AG10803 (cell line): ENCODE data around the gene SERPINF2.

Experiments used
- DNase-seq: peaks from one replicate; pipeline ENCODE4 v3.0.0; 2010; ENCODE audit warnings: low read depth
- H3K4me3 ChIP-seq: 2 replicates; pipeline ENCODE4 v1.5.1; 2011; ENCODE audit warnings: mild to moderate bottlenecking, low read length, control low read depth
- TF ChIP-seq, protein P1 (sequence below): conservative IDR thresholded peaks from 2 replicates; pipeline ENCODE4 v1.5.1; 2011; ENCODE audit warnings: mild to moderate bottlenecking, low read length, control low read depth, inconsistent platforms

SERPINF2 gene

GRCh38 chr17:1713878-1714426 is 28.7 kb upstream of the SERPINF2 start:
- H3K4me3 ChIP-seq: peak overlapping the region; percentile 95
- peak; percentile 50 for DNase-seq
- TF ChIP-seq, protein P1, sequence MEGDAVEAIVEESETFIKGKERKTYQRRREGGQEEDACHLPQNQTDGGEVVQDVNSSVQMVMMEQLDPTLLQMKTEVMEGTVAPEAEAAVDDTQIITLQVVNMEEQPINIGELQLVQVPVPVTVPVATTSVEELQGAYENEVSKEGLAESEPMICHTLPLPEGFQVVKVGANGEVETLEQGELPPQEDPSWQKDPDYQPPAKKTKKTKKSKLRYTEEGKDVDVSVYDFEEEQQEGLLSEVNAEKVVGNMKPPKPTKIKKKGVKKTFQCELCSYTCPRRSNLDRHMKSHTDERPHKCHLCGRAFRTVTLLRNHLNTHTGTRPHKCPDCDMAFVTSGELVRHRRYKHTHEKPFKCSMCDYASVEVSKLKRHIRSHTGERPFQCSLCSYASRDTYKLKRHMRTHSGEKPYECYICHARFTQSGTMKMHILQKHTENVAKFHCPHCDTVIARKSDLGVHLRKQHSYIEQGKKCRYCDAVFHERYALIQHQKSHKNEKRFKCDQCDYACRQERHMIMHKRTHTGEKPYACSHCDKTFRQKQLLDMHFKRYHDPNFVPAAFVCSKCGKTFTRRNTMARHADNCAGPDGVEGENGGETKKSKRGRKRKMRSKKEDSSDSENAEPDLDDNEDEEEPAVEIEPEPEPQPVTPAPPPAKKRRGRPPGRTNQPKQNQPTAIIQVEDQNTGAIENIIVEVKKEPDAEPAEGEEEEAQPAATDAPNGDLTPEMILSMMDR: peak; percentile 51

DNA sequence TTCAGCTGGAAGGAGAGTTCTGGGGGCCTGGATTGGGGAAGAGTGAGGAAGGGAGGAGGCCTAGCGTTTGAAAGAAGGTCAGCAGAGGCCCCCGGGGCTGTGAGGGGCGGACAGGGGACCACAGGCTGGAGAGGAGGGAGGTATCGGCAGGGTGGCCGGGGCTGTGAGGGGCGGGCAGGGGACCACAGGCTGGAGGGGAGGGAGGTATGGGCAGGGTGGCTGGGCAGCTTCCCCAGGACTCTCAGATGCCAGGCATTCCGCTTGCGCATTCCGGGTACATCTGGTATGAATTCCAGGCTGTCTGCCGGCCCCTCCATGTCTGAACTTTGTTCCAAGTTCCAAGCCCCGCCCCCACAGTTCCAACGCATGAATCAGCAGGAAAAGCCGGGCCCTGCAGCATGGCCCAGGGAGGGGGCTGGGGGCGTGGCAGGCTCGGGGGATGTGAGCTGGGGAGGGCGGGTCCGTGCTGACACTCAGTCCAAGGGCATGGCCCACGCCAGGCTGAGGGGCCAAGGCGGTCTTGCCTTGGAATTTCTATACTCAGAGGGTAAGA is 28.2 kb upstream of the SERPINF2 start:
- H3K4me3 ChIP-seq: peak overlapping the region; percentile 95
- DNase-seq: peak; percentile 99
- TF ChIP-seq, protein P1: no peak

- peak; percentile 94 for DNase-seq
- peak overlapping the region; percentile 94 for H3K4me3 ChIP-seq
- TF ChIP-seq, protein P1: no peak
Measured at GRCh38 chr17:1714980-1715802, 27.5 kb upstream of the SERPINF2 start.

DNA sequence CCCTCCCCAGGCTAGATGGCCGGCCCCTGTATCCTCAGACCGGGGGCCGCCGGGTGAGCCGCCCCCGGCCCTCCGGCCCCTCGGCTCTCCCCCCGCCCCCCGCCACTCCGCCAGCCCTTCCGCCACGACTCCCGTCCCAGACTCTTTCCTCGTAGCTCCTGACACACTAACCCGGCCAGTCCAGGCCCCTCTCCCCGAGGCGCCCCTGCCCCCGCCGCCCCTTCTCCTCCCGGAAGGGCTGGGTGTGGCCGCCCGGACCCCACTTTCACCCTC is 26.9 kb upstream of the SERPINF2 start:
- H3K4me3 ChIP-seq: peak overlapping the region; percentile 94
- DNase-seq: no peak
- TF ChIP-seq, protein P1: no peak

- peak overlapping the region; percentile 94 for H3K4me3 ChIP-seq
- peak; percentile 100 for DNase-seq
- TF ChIP-seq, protein P1: peak; percentile 30; the same call in 1 of the 2 replicates
Measured at GRCh38 chr17:1716076-1716911, 26.4 kb upstream of the SERPINF2 start.

- peak overlapping the region; percentile 92 for H3K4me3 ChIP-seq
- peak; percentile 99 for DNase-seq
- TF ChIP-seq, protein P1: no peak
Measured at GRCh38 chr17:1716912-1717695, 25.6 kb upstream of the SERPINF2 start.
